Measurements from ENCODE around the gene STAT2. TPM values are rescaled to one million over a fixed set of nuclear protein-coding genes. Genes with fewer than 3 reads are reported as not detected.

STAT2 gene
- total and polyA plus RNA-seq, 9 of the 15 experiments (the other 6 are each of a cell fraction or from before 2014, with no cell fraction given), result 15.5 to 46.9 (median 40.1) TPM

DNA sequence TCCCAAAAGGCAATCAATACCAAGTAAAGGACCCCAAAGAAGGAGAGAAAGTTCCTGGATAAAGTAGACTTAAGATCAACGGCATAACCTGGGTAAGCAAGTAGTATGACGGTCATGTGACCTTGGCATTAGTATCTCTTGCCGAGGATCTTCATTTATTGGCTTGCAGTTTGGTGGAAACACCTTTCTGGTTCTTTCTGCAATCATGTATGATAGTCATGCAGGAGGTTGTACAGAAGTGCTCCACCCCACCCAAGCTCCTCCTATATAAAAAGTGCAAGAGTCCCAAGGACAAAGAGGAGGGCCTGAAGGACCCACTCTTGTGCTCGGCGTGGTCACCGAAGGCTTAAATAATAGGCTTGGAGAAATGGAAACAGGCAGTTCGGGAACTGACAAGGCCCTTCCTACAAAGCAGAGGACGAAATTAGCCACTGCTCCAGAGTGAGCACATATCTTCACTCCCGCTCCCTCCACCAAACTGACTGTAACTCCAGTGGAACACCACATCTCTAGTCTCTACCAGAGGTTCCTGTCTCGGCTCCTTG, 60.5 kb downstream of the STAT2 start (continued):
- TF ChIP-seq, protein P1, sequence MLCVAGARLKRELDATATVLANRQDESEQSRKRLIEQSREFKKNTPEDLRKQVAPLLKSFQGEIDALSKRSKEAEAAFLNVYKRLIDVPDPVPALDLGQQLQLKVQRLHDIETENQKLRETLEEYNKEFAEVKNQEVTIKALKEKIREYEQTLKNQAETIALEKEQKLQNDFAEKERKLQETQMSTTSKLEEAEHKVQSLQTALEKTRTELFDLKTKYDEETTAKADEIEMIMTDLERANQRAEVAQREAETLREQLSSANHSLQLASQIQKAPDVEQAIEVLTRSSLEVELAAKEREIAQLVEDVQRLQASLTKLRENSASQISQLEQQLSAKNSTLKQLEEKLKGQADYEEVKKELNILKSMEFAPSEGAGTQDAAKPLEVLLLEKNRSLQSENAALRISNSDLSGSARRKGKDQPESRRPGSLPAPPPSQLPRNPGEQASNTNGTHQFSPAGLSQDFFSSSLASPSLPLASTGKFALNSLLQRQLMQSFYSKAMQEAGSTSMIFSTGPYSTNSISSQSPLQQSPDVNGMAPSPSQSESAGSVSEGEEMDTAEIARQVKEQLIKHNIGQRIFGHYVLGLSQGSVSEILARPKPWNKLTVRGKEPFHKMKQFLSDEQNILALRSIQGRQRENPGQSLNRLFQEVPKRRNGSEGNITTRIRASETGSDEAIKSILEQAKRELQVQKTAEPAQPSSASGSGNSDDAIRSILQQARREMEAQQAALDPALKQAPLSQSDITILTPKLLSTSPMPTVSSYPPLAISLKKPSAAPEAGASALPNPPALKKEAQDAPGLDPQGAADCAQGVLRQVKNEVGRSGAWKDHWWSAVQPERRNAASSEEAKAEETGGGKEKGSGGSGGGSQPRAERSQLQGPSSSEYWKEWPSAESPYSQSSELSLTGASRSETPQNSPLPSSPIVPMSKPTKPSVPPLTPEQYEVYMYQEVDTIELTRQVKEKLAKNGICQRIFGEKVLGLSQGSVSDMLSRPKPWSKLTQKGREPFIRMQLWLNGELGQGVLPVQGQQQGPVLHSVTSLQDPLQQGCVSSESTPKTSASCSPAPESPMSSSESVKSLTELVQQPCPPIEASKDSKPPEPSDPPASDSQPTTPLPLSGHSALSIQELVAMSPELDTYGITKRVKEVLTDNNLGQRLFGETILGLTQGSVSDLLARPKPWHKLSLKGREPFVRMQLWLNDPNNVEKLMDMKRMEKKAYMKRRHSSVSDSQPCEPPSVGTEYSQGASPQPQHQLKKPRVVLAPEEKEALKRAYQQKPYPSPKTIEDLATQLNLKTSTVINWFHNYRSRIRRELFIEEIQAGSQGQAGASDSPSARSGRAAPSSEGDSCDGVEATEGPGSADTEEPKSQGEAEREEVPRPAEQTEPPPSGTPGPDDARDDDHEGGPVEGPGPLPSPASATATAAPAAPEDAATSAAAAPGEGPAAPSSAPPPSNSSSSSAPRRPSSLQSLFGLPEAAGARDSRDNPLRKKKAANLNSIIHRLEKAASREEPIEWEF (CRISPR knock-in tag; IDR thresholded peaks at IDR 0.05), result 0 out of 2 replicates have a peak, but pooled peaks have one; percentile 42
- TF ChIP-seq ZNF146 (CRISPR knock-in tag; IDR thresholded peaks at IDR 0.05; ENCODE audit: unreplicated experiment), result peak; percentile 16
- TF ChIP-seq POLR2AphosphoS5 (IDR thresholded peaks at IDR 0.05; ENCODE audit: control insufficient read depth, insufficient read depth, low read depth, low read length), result peak; percentile 19; the same call in 1 of the 2 replicates
- TF ChIP-seq DIDO1 (tag; IDR thresholded peaks at IDR 0.05; ENCODE audit: low read depth), result no peak
- TF ChIP-seq HMGN3 (IDR thresholded peaks at IDR 0.05; ENCODE audit: borderline replicate concordance, extremely low read depth, insufficient read length, low read depth, low read length), result no peak
- TF ChIP-seq, protein P2, sequence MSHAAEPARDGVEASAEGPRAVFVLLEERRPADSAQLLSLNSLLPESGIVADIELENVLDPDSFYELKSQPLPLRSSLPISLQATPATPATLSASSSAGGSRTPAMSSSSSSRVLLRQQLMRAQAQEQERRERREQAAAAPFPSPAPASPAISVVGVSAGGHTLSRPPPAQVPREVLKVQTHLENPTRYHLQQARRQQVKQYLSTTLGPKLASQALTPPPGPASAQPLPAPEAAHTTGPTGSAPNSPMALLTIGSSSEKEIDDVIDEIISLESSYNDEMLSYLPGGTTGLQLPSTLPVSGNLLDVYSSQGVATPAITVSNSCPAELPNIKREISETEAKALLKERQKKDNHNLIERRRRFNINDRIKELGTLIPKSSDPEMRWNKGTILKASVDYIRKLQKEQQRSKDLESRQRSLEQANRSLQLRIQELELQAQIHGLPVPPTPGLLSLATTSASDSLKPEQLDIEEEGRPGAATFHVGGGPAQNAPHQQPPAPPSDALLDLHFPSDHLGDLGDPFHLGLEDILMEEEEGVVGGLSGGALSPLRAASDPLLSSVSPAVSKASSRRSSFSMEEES (CRISPR knock-in tag; IDR thresholded peaks at IDR 0.05), result peak; percentile 94

Data from K562 (cell line).